Sciatic nerve (tissue), 2 donors: ENCODE measurements around the gene PTGFR. TPM values are rescaled to one million over a fixed set of nuclear protein-coding genes. Genes with fewer than 3 reads are reported as not detected.
A peak's percentile ranks its signal among the peaks of the same experiment; 100 is the strongest.

ENCODE experiments used
- ATAC-seq: fragments of 200-7000 bp; cut with Tn5 transposase; one replicate; pipeline ENCODE4 v1.9.1; 2020; ENCODE audit warnings: mild to moderate bottlenecking, moderate library complexity
- DNase-seq: peaks from one replicate; pipeline ENCODE4 v3.0.0-alpha.2; 2020; ENCODE audit warnings: low spot score
- intact Hi-C: fragments of 100-400 bp; cut with DNase I; formaldehyde crosslinking; loops from one replicate; pipeline ENCODE4 v1.14.2; 2022
- total RNA-seq: library from RNA; stranded (reverse); fragmentation: NEBNext Ultra II Directional; extraction: Animal tissue kit (Norgen Biotek cat#: 25700); gene quantifications from one replicate; pipeline ENCODE4 v1.2.1, GENCODE V29; 2021
- donor health status: DM: no; HTN: no; CAD: no.
- donor health status: DM: no; HTN: no; CAD: no.

The PTGFR gene
- total RNA-seq, result 57.2 TPM

- ATAC-seq (peak; percentile 83), DNase-seq (peak; percentile 69)
- intact Hi-C loops, result no loop called here
Observed at GRCh38 chr1:78490861-78491450, at the start of gene PTGFR. TSS of gene PTGFR (plus strand) at chr1:78490974. CDS start at chr1:78492744, 1,770 bp downstream.

GRCh38 chr1:78441921-78442320 is 48.9 kb upstream of the PTGFR start:
- ATAC-seq, result peak; percentile 24
- DNase-seq, result no peak
- intact Hi-C loops, result no loop called here

GRCh38 chr1:78447086-78447485 is 43.7 kb upstream of the PTGFR start:
- no peak for DNase-seq
- ATAC-seq, result no peak
- intact Hi-C loops, result no loop called here

GRCh38 chr1:78464449-78464891 is 26.3 kb upstream of the PTGFR start:
- no peak for DNase-seq
- ATAC-seq, result no peak
- intact Hi-C loops, result no loop called here

- ATAC-seq (no peak), DNase-seq (no peak)
- intact Hi-C loops, result no loop called here
Observed at GRCh38 chr1:78465143-78465542, 25.6 kb upstream of the PTGFR start.

GRCh38 chr1:78468521-78468920 is 22.3 kb upstream of the PTGFR start:
- ATAC-seq (no peak), DNase-seq (no peak)
- intact Hi-C loops, result no loop called here

GRCh38 chr1:78469576-78469975 is 21.2 kb upstream of the PTGFR start:
- intact Hi-C loops, result no loop called here
- no peak for ATAC-seq
- no peak for DNase-seq

GRCh38 chr1:78471890-78472620 is 18.7 kb upstream of the PTGFR start:
- DNase-seq (no peak), ATAC-seq (no peak)
- intact Hi-C loops, result no loop called here

- DNase-seq, result no peak
- ATAC-seq, result no peak
- intact Hi-C loops, result no loop called here
Observed at GRCh38 chr1:78472851-78473496, 17.8 kb upstream of the PTGFR start.

GRCh38 chr1:78474092-78474491 is 16.7 kb upstream of the PTGFR start:
- intact Hi-C loops, result no loop called here
- no peak for ATAC-seq
- no peak for DNase-seq

- intact Hi-C loops, result no loop called here
- peak; percentile 91 for ATAC-seq
- no peak for DNase-seq
Observed at GRCh38 chr1:78475888-78476610, 14.7 kb upstream of the PTGFR start.

GRCh38 chr1:78483903-78484302 is 6.9 kb upstream of the PTGFR start:
- DNase-seq (no peak), ATAC-seq (no peak)
- intact Hi-C loops, result no loop called here

- intact Hi-C loops, result no loop called here
- DNase-seq (peak; percentile 74), ATAC-seq (peak; percentile 89)
Observed at GRCh38 chr1:78491451-78492071, 787 bp downstream of the PTGFR start.

- ATAC-seq (peak; percentile 84), DNase-seq (no peak)
- intact Hi-C loops, result no loop called here
Observed at GRCh38 chr1:78492386-78492950, 1.7 kb downstream of the PTGFR start.

GRCh38 chr1:78493451-78493850 is 2.7 kb downstream of the PTGFR start:
- intact Hi-C loops, result no loop called here
- no peak for ATAC-seq
- no peak for DNase-seq

- DNase-seq (no peak), ATAC-seq (no peak)
- intact Hi-C loops, result no loop called here
Observed at GRCh38 chr1:78497201-78497600, 6.4 kb downstream of the PTGFR start.

- DNase-seq, result no peak
- peak; percentile 46 for ATAC-seq
- intact Hi-C loops, result no loop called here
Observed at GRCh38 chr1:78500529-78500928, 9.8 kb downstream of the PTGFR start.

- no peak for ATAC-seq
- no peak for DNase-seq
- intact Hi-C loops, result no loop called here
Observed at GRCh38 chr1:78501203-78501602, 10.4 kb downstream of the PTGFR start.

- intact Hi-C loops, result no loop called here
- ATAC-seq, result no peak
Observed at GRCh38 chr1:78511334-78511733, 20.6 kb downstream of the PTGFR start.

More at GRCh38 chr1:78511334-78511733, 20.6 kb downstream of the PTGFR start:
- no peak for DNase-seq
